B cell (primary cell): ENCODE measurements around the gene ADGRV1. TPM values are rescaled to one million over a fixed set of nuclear protein-coding genes. Genes with fewer than 3 reads are reported as not detected.

Experiments
- ATAC-seq: fragments of 200-7000 bp; cut with Tn5 transposase; one replicate; pipeline ENCODE4 v1.10.0; 2021; ENCODE audit warnings: low read depth, mild to moderate bottlenecking, moderate number of reproducible peaks, moderate library complexity
- CTCF ChIA-PET: fragments of 350-600 bp; sonication (Branson Sonifier 250); formaldehyde crosslinking; loops from one replicate; lab custom pipeline; 2021; ENCODE audit warnings: antibody characterized with exemption, inconsistent platforms; lab: Charles Lee
- POLR2A ChIA-PET: fragments of 350-600 bp; sonication (Branson Sonifier 250); formaldehyde crosslinking; loops from one replicate; lab custom pipeline; 2021; ENCODE audit warnings: antibody characterized with exemption; lab: Charles Lee
- DNase-seq: peaks from one replicate; pipeline ENCODE4 v3.0.0; 2013
- H2AFZ ChIP-seq: 2 replicates; pipeline ENCODE4 v1.6.1; 2012; ENCODE audit warnings: mild to moderate bottlenecking, low read depth, low read length; ENCODE audit not compliant: insufficient read depth, poor library complexity, severe bottlenecking
- H3K27ac ChIP-seq, 2 donors: 1 replicate in 1 of 2; 2 replicates in 1 of 2; pipeline ENCODE4 v1.5.1; 2012 to 2013; ENCODE audit warnings: low read length in 2 of 2, mild to moderate bottlenecking in 2 of 2, moderate library complexity in 1 of 2
- H3K27me3 ChIP-seq, 4 experiments: fragments of 200-600 bp in 1 of 4; sonication (generic) in 1 of 4; replicated peaks in 1 of 4; 1 replicate in 2 of 4; 2 replicates in 2 of 4; pipeline versions ENCODE4 v1.6.1 to v1.7.0; 2013 to 2016; ENCODE audit warnings: low read length in 3 of 4, mild to moderate bottlenecking in 2 of 4, mixed read lengths in 1 of 4, moderate library complexity in 1 of 4; ENCODE audit not compliant: insufficient read depth in 4 of 4, control insufficient read depth in 3 of 4; ENCODE audit errors: control extremely low read depth in 1 of 4
- H3K36me3 ChIP-seq, 2 experiments: replicated peaks in 1 of 2; 1 replicate in 1 of 2; 2 replicates in 1 of 2; pipeline versions ENCODE4 v1.6.1 to v1.7.1; 2013; ENCODE audit warnings: low read length in 1 of 2; ENCODE audit not compliant: insufficient read depth in 2 of 2, control insufficient read depth in 1 of 2; ENCODE audit errors: control extremely low read depth in 1 of 2, extremely low read depth in 1 of 2
- H3K4me1 ChIP-seq, 2 donors: fragments of 200-600 bp in 1 of 2; sonication (generic) in 1 of 2; 1 replicate in 1 of 2; 2 replicates in 1 of 2; pipeline versions ENCODE4 v1.5.1 to v1.6.1; 2013 to 2017; ENCODE audit warnings: low read length in 2 of 2; ENCODE audit not compliant: control insufficient read depth in 2 of 2, insufficient read depth in 2 of 2
- H3K4me2 ChIP-seq: replicated peaks from 2 replicates; pipeline ENCODE3; 2012; ENCODE audit warnings: mild to moderate bottlenecking, low read depth, low read length; ENCODE audit not compliant: poor library complexity, severe bottlenecking
- H3K4me3 ChIP-seq, 5 experiments: fragments of 200-600 bp in 1 of 5; sonication (generic) in 1 of 5; 1 replicate in 3 of 5; 2 replicates in 2 of 5; pipeline versions ENCODE4 v1.5.1 to v1.7.0; 2011 to 2016; ENCODE audit warnings: low read length in 4 of 5, mild to moderate bottlenecking in 4 of 5, low read depth in 2 of 5, control low read depth in 1 of 5, moderate library complexity in 1 of 5; ENCODE audit not compliant: insufficient read depth in 1 of 5; ENCODE audit errors: control extremely low read depth in 1 of 5, extremely low read depth in 1 of 5
- H3K79me2 ChIP-seq: fragments of 200-600 bp; sonication (generic); one replicate; pipeline ENCODE4 v1.6.0; 2016; ENCODE audit warnings: low read length; ENCODE audit not compliant: control insufficient read depth, insufficient read depth
- H3K9ac ChIP-seq: fragments of 200-600 bp; sonication (generic); 2 replicates; pipeline ENCODE4 v1.6.1; 2017; ENCODE audit warnings: mild to moderate bottlenecking, low read length, moderate library complexity
- H3K9me3 ChIP-seq, 3 donors: one replicate each; pipeline versions ENCODE4 v1.6.1 to v1.7.1; 2013; ENCODE audit warnings: low read length in 2 of 3; ENCODE audit not compliant: control insufficient read depth in 2 of 3, insufficient read depth in 1 of 3; ENCODE audit errors: control extremely low read depth in 1 of 3
- H4K20me1 ChIP-seq: 2 replicates; pipeline ENCODE4 v1.6.0; 2012; ENCODE audit warnings: mild to moderate bottlenecking, low read length; ENCODE audit not compliant: insufficient read depth, control insufficient read depth, poor library complexity, severe bottlenecking
- H3K27ac Mint-ChIP-seq: one replicate; pipeline ENCODE4 v1.8.0; 2021; ENCODE audit warnings: mixed read lengths
- H3K27me3 Mint-ChIP-seq: one replicate; pipeline ENCODE4 v1.8.0; 2021; ENCODE audit warnings: mixed read lengths
- H3K4me1 Mint-ChIP-seq: one replicate; pipeline ENCODE4 v1.8.0; 2021; ENCODE audit warnings: mixed read lengths
- H3K4me3 Mint-ChIP-seq: one replicate; pipeline ENCODE4 v1.8.0; 2021; ENCODE audit warnings: mixed read lengths
- H3K9me3 Mint-ChIP-seq: one replicate; pipeline ENCODE4 v1.8.0; 2022; ENCODE audit warnings: mixed read lengths; ENCODE audit not compliant: insufficient read depth
- EZH2 ChIP-seq: IDR thresholded peaks from 2 replicates; pipeline ENCODE4 v1.6.1; 2012; ENCODE audit warnings: borderline replicate concordance, low read depth, mild to moderate bottlenecking, moderate library complexity, low read length; ENCODE audit not compliant: insufficient read depth, poor library complexity, severe bottlenecking
- WGBS: methylation state at CpG from one replicate; pipeline ENCODE4 v1.1.5; 2013; ENCODE audit warnings: missing lambda C conversion rate; ENCODE audit not compliant: insufficient coverage; 5-methylcytosine and 5-hydroxymethylcytosine counted together
- intact Hi-C: fragments of 100-400 bp; cut with micrococcal nuclease; formaldehyde crosslinking; loops from one replicate; pipeline ENCODE4 v1.10.0; 2022
- polyA plus RNA-seq: library from polyadenylated mRNA; depleted of rRNA; stranded (reverse); fragments of >200 nt; gene quantifications from 2 replicates; pipeline ENCODE4 v1.2.3, GENCODE V29; 2012
- total RNA-seq, 2 donors: library from RNA; stranded (reverse); fragments of 120-200 nt in 1 of 2; gene quantifications; 1 replicate in 1 of 2; 2 replicates in 1 of 2; pipeline versions ENCODE4 v1.2.3 to v1.2.4, GENCODE V29; 2013 to 2022
- TF ChIP-seq, protein P1 (sequence below): fragments of 200-600 bp; IDR thresholded peaks from one replicate; pipeline ENCODE4 v1.8.0; 2022; ENCODE audit warnings: antibody characterized with exemption, mild to moderate bottlenecking

Gene ADGRV1
- total and polyA plus RNA-seq, 2 donors (not counting 1 experiment from before 2014, with no cell fraction given): 0.07 TPM; not detected in 1

- no peak overlapping the region for H3K27ac Mint-ChIP-seq
- Histone ChIP-seq H3K4me2 (no peak overlapping the region), H3K36me3 (no peaks in the 10 kb centered on the region), H3K27me3 (no peaks in the 10 kb centered on the region), H3K9ac (no peak overlapping the region), H3K9me3 (no peaks in the 10 kb centered on the region), H3K79me2 (no peaks in the 10 kb centered on the region), H2AFZ (no peak overlapping the region), H3K4me3 (no peak overlapping the region), H4K20me1 (no peaks in the 10 kb centered on the region), H3K4me1 (peaks cover 19 to 20% of the 10 kb centered on the region in 2 donors), H3K27ac (no peak overlapping the region)
- ATAC-seq: no peak
- H3K4me1 Mint-ChIP-seq: peaks cover 19% of the 10 kb centered on the region
- 88% methylated on average over 2 of the region's 5 CpGs for WGBS
- intact Hi-C loops: no loop called here
- ChIA-PET POLR2A (no interaction called here), CTCF (no interaction called here)
- peaks cover 10% of the 10 kb centered on the region for H3K27me3 Mint-ChIP-seq
- DNase-seq: no peak
- no peaks in the 10 kb centered on the region for H3K9me3 Mint-ChIP-seq
- no peak overlapping the region for H3K4me3 Mint-ChIP-seq
- TF ChIP-seq, protein P1, sequence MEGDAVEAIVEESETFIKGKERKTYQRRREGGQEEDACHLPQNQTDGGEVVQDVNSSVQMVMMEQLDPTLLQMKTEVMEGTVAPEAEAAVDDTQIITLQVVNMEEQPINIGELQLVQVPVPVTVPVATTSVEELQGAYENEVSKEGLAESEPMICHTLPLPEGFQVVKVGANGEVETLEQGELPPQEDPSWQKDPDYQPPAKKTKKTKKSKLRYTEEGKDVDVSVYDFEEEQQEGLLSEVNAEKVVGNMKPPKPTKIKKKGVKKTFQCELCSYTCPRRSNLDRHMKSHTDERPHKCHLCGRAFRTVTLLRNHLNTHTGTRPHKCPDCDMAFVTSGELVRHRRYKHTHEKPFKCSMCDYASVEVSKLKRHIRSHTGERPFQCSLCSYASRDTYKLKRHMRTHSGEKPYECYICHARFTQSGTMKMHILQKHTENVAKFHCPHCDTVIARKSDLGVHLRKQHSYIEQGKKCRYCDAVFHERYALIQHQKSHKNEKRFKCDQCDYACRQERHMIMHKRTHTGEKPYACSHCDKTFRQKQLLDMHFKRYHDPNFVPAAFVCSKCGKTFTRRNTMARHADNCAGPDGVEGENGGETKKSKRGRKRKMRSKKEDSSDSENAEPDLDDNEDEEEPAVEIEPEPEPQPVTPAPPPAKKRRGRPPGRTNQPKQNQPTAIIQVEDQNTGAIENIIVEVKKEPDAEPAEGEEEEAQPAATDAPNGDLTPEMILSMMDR: no peak
- TF ChIP-seq EZH2: no peak
Observed at GRCh38 chr5:91186101-91186500, 627.5 kb downstream of the ADGRV1 start.

- Histone ChIP-seq H3K27me3 (no peaks in the 10 kb centered on the region), H3K36me3 (no peaks in the 10 kb centered on the region), H3K9ac (no peak overlapping the region), H3K9me3 (no peaks in the 10 kb centered on the region), H3K4me1 (peaks cover 19 to 20% of the 10 kb centered on the region in 2 donors), H4K20me1 (no peaks in the 10 kb centered on the region), H2AFZ (no peak overlapping the region), H3K79me2 (no peaks in the 10 kb centered on the region), H3K27ac (no peak overlapping the region), H3K4me2 (no peak overlapping the region), H3K4me3 (no peak overlapping the region)
- CTCF ChIA-PET: no interaction called here
- DNase-seq (no peak), ATAC-seq (no peak)
- POLR2A ChIA-PET: no interaction called here
- intact Hi-C loops: no loop called here
- WGBS: no CpG with 5 or more reads among the region's 3 CpGs
- Mint-ChIP-seq H3K4me3 (no peak overlapping the region), H3K27me3 (peaks cover 10% of the 10 kb centered on the region), H3K27ac (no peak overlapping the region), H3K4me1 (peaks cover 17% of the 10 kb centered on the region), H3K9me3 (no peaks in the 10 kb centered on the region)
- TF ChIP-seq EZH2: no peak
- TF ChIP-seq, protein P1: no peak
Observed at GRCh38 chr5:91187032-91187431, 628.4 kb downstream of the ADGRV1 start.
